Esophagus squamous epithelium (tissue), 4 donors: ENCODE measurements around the gene CYP26B1.

ENCODE experiments used
- POLR2A ChIP-seq, 4 donors: fragments of 450-650 bp; IDR thresholded peaks; one replicate each; pipeline ENCODE4 v1.6.1; 2017; ENCODE audit warnings: antibody characterized with exemption in 4 of 4, mild to moderate bottlenecking in 4 of 4, moderate library complexity in 3 of 4
- TF ChIP-seq, protein P1 (sequence below), 6 experiments: fragments of 450-650 bp in 4 of 6; fragments of 200-600 bp in 2 of 6; sonication (generic) in 2 of 6; IDR thresholded peaks; one replicate each; pipeline ENCODE4 v1.5.1; 2016 to 2019; ENCODE audit warnings: antibody characterized with exemption in 6 of 6, mild to moderate bottlenecking in 4 of 6, moderate library complexity in 4 of 6

DNA sequence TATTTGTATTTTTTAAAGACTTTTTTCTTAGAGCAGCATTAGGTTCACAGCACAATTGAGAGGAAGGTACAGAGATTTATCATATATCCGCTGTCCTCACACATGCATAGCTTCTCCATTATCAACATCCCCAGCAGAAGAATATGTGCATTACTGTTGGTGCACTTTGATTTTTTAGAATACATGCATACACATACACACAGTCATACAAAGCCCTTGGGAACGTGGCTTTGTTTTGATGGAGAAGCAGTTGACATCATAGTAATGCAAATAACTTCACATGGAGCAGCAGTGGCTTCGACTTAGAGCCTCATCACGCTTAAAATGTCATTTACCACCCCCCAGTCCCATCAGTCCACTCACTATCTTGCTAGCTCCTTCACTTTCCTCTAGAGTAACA, 26.5 kb downstream of the CYP26B1 start:
- TF ChIP-seq, protein P1, sequence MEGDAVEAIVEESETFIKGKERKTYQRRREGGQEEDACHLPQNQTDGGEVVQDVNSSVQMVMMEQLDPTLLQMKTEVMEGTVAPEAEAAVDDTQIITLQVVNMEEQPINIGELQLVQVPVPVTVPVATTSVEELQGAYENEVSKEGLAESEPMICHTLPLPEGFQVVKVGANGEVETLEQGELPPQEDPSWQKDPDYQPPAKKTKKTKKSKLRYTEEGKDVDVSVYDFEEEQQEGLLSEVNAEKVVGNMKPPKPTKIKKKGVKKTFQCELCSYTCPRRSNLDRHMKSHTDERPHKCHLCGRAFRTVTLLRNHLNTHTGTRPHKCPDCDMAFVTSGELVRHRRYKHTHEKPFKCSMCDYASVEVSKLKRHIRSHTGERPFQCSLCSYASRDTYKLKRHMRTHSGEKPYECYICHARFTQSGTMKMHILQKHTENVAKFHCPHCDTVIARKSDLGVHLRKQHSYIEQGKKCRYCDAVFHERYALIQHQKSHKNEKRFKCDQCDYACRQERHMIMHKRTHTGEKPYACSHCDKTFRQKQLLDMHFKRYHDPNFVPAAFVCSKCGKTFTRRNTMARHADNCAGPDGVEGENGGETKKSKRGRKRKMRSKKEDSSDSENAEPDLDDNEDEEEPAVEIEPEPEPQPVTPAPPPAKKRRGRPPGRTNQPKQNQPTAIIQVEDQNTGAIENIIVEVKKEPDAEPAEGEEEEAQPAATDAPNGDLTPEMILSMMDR (IDR thresholded peaks at IDR 0.05) = no peak
- no peak for TF ChIP-seq POLR2A (IDR thresholded peaks at IDR 0.05)
